ENCODE data around the gene PTPRN2.

DNA sequence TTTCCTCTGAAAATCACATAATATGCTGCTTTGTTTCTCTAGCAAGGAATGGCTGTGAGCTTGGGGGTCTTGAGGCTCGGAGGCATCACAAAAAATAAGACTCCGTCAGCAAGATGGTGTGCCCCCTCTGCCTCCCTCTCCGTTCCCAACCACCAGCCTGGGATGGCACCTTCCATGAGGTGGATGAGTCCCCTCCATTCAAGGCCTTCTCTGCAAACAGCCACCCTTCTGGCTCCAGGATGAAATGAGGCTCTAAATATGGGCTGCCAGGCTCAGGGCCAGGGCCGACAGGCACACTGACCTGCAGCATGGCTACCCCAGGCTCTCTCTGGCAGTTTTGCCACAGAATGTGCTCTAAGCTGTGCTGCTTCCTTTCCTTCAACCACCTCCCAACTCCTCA is 521.5 kb downstream of the PTPRN2 start:
- TF ChIP-seq, protein P1, sequence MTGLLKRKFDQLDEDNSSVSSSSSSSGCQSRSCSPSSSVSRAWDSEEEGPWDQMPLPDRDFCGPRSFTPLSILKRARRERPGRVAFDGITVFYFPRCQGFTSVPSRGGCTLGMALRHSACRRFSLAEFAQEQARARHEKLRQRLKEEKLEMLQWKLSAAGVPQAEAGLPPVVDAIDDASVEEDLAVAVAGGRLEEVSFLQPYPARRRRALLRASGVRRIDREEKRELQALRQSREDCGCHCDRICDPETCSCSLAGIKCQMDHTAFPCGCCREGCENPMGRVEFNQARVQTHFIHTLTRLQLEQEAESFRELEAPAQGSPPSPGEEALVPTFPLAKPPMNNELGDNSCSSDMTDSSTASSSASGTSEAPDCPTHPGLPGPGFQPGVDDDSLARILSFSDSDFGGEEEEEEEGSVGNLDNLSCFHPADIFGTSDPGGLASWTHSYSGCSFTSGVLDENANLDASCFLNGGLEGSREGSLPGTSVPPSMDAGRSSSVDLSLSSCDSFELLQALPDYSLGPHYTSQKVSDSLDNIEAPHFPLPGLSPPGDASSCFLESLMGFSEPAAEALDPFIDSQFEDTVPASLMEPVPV (CRISPR knock-in tag; IDR thresholded peaks at IDR 0.05): no peak
- TF ChIP-seq, protein P2, sequence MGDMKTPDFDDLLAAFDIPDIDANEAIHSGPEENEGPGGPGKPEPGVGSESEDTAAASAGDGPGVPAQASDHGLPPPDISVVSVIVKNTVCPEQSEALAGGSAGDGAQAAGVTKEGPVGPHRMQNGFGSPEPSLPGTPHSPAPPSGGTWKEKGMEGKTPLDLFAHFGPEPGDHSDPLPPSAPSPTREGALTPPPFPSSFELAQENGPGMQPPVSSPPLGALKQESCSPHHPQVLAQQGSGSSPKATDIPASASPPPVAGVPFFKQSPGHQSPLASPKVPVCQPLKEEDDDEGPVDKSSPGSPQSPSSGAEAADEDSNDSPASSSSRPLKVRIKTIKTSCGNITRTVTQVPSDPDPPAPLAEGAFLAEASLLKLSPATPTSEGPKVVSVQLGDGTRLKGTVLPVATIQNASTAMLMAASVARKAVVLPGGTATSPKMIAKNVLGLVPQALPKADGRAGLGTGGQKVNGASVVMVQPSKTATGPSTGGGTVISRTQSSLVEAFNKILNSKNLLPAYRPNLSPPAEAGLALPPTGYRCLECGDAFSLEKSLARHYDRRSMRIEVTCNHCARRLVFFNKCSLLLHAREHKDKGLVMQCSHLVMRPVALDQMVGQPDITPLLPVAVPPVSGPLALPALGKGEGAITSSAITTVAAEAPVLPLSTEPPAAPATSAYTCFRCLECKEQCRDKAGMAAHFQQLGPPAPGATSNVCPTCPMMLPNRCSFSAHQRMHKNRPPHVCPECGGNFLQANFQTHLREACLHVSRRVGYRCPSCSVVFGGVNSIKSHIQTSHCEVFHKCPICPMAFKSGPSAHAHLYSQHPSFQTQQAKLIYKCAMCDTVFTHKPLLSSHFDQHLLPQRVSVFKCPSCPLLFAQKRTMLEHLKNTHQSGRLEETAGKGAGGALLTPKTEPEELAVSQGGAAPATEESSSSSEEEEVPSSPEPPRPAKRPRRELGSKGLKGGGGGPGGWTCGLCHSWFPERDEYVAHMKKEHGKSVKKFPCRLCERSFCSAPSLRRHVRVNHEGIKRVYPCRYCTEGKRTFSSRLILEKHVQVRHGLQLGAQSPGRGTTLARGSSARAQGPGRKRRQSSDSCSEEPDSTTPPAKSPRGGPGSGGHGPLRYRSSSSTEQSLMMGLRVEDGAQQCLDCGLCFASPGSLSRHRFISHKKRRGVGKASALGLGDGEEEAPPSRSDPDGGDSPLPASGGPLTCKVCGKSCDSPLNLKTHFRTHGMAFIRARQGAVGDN (CRISPR knock-in tag; IDR thresholded peaks at IDR 0.05): no peak
- TF ChIP-seq ZBTB21 (CRISPR knock-in tag; IDR thresholded peaks at IDR 0.05) (no peak), HNRNPH1 (optimal IDR thresholded peaks at IDR 0.05; ENCODE audit: low read depth, low read length) (no peak), MXI1 (IDR thresholded peaks at IDR 0.05; ENCODE audit: borderline replicate concordance, low read depth, low read length) (no peak), SMC3 (IDR thresholded peaks at IDR 0.05; ENCODE audit: low read length) (no peak), ZFP41 (CRISPR knock-in tag; IDR thresholded peaks at IDR 0.05; ENCODE audit: borderline replicate concordance) (no peak), KDM1A (CRISPR knock-in tag; IDR thresholded peaks at IDR 0.05) (no peak)
- TF ChIP-seq, protein P3, sequence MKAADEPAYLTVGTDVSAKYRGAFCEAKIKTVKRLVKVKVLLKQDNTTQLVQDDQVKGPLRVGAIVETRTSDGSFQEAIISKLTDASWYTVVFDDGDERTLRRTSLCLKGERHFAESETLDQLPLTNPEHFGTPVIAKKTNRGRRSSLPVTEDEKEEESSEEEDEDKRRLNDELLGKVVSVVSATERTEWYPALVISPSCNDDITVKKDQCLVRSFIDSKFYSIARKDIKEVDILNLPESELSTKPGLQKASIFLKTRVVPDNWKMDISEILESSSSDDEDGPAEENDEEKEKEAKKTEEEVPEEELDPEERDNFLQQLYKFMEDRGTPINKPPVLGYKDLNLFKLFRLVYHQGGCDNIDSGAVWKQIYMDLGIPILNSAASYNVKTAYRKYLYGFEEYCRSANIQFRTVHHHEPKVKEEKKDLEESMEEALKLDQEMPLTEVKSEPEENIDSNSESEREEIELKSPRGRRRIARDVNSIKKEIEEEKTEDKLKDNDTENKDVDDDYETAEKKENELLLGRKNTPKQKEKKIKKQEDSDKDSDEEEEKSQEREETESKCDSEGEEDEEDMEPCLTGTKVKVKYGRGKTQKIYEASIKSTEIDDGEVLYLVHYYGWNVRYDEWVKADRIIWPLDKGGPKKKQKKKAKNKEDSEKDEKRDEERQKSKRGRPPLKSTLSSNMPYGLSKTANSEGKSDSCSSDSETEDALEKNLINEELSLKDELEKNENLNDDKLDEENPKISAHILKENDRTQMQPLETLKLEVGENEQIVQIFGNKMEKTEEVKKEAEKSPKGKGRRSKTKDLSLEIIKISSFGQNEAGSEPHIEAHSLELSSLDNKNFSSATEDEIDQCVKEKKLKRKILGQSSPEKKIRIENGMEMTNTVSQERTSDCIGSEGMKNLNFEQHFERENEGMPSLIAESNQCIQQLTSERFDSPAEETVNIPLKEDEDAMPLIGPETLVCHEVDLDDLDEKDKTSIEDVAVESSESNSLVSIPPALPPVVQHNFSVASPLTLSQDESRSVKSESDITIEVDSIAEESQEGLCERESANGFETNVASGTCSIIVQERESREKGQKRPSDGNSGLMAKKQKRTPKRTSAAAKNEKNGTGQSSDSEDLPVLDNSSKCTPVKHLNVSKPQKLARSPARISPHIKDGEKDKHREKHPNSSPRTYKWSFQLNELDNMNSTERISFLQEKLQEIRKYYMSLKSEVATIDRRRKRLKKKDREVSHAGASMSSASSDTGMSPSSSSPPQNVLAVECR (CRISPR knock-in tag; IDR thresholded peaks at IDR 0.05; ENCODE audit: borderline replicate concordance): no peak
- TF ChIP-seq, protein P4, sequence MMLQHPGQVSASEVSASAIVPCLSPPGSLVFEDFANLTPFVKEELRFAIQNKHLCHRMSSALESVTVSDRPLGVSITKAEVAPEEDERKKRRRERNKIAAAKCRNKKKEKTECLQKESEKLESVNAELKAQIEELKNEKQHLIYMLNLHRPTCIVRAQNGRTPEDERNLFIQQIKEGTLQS (CRISPR knock-in tag; IDR thresholded peaks at IDR 0.05): no peak
- TF ChIP-seq, protein P5, sequence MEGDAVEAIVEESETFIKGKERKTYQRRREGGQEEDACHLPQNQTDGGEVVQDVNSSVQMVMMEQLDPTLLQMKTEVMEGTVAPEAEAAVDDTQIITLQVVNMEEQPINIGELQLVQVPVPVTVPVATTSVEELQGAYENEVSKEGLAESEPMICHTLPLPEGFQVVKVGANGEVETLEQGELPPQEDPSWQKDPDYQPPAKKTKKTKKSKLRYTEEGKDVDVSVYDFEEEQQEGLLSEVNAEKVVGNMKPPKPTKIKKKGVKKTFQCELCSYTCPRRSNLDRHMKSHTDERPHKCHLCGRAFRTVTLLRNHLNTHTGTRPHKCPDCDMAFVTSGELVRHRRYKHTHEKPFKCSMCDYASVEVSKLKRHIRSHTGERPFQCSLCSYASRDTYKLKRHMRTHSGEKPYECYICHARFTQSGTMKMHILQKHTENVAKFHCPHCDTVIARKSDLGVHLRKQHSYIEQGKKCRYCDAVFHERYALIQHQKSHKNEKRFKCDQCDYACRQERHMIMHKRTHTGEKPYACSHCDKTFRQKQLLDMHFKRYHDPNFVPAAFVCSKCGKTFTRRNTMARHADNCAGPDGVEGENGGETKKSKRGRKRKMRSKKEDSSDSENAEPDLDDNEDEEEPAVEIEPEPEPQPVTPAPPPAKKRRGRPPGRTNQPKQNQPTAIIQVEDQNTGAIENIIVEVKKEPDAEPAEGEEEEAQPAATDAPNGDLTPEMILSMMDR (CRISPR knock-in tag; IDR thresholded peaks at IDR 0.05): no peak
